HG02798 (cell line): Measurements from ENCODE around the gene AUTS2.

Source experiments
- ATAC-seq: cut with Tn5 transposase; IDR thresholded peaks from one replicate; pipeline ENCODE4 v1.9.1; 2021; ENCODE audit warnings: mild to moderate bottlenecking; ENCODE audit not compliant: unreplicated experiment, poor library complexity

AUTS2 gene

DNA sequence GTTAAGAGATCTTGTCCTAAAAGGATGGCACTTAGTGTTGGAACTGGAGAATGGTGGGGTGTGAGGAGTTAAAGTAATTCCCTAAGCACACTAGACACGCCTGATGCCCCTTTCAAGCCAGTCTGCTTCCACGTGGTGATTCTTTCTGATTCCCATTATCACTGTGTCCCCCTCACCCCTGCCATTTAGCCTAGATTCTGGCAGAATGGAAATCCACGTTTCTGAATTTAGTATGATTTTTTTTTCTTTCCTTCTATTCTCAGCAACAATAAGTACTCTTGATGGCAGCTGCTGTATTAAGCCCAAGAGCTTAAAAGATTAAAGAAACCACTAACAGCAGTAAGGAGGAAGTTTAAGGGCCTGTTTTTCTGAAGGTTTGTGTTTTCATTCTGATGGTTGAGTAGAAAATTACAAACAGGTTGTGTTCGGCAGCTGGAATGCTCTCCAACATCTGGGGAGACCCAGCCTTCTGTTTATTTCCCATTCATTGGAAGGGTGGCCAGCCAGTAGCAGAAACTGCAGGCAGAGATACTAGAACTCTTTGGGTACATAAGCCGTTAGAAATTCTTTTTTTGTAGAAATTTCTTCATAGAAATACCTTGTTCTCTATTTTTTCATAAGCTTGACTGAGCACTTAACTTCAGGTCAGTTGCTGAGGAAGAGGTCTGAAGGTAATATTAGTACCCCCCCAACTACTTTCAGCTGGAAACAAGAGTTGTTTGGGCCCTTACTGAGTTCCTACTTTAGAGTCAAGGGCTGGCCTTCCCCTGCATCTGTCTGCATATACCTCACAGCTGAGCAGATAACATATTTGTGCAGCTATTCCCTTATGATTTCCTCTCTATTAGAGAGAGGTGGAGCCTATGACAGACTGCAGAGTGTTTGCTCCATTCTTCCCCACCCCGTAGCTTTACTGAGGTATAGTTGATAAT, 355.1 kb downstream of the AUTS2 start:
- no peak for ATAC-seq

DNA sequence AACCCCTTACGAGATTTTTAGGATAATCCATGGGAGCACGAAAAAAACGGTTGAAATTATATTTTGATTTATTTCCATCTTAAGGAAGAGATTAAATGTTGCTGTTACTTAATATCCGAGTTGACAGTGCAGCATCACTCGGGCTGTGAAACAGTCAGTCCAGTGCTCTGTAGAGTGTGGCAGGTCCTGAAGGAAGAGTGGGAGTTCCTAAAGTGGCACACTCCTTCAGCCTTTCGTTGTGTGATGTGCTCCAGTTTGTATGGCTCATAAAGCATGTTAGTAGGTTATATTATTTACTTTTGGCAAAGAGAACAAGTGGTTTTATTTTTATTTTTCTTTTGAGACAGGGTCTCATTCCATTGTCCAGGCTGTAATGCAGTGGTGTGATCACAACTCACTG, 358.3 kb downstream of the AUTS2 start:
- no peak for ATAC-seq

DNA sequence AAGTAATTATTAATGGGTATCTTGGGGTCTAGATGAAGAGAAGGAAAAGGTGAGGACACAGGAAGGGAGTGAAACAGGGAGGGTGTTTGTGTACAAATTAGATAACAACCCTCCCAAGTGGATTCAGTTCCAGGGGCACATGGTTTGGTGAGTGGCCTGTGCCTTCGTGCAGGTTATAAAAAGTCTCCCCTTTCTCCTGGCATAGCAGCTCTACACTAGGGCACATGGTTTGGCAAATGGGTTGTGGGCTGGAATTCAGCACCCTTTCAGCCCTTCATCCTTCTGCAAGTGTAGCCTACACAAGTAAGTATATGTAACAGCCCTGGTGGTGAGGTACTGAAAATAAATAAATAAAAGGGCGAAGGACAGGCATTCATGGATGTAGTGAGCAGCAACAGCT, 359.4 kb downstream of the AUTS2 start:
- ATAC-seq = no peak

- no peak for ATAC-seq
These were observed 361.7 kb downstream of the AUTS2 start for GRCh38 chr7:69959789-69960499.

- no peak for ATAC-seq
These were observed 363.2 kb downstream of the AUTS2 start for GRCh38 chr7:69961436-69961835.

- ATAC-seq = peak; percentile 49
These were observed 364.2 kb downstream of the AUTS2 start for GRCh38 chr7:69962186-69963065.

GRCh38 chr7:69963393-69963792, 365.1 kb downstream of the AUTS2 start:
- no peak for ATAC-seq

GRCh38 chr7:69966766-69967591, 368.7 kb downstream of the AUTS2 start:
- ATAC-seq = no peak

DNA sequence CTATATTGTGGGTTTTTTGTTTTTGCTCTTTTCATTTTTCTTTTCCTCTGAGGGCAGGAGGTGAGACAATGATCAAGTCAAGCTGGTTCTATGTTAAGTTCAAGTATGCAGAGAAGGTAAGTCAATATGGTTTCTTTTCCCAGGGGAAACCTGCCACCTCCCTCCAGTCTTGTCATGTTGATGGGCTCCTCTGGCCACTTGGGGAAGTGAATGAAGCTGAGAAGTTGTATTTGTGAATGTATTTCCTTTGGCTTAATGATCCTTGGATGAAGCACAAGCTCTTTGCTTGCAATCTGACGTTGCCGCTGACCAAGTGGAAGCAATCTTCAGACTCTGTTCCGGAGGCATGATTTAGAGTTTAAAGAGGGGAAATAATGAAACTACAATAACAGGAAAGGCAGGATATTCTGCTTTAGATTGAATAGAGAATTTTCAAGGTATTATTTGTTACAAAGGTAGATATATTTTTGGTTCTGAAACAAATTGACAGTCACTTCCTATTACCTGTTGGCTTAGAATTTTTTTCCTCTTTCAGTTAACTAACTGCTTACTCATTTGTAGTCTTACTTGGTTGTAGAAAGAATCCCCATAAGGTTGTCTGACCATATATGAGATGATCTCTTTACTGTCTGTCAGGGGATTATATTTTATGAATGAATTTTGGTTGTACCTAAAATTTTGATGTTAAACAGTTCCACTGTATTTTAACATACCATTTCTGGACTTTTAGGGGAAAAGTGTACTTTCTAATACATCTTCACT, 369.6 kb downstream of the AUTS2 start:
- no peak for ATAC-seq

GRCh38 chr7:69968969-69969556, 370.8 kb downstream of the AUTS2 start:
- no peak for ATAC-seq

DNA sequence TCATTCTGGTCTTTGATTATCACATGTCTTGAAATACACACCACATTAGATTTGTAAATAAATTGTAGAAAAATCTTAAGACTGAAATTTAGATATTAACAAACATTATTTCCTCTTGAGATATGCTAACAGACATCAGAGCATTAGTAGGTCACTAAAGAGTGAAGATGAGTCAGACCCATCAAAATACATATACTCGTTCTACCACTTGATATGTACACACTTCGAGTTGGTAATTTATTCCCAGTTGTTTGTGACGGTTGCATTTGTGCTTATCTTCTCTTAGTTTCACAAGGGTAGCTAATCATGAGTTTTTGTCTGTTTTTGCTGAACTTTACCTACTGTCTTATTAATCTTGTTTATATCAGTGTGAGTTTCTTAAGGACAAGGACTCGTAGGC, 383.4 kb downstream of the AUTS2 start:
- no peak for ATAC-seq

DNA sequence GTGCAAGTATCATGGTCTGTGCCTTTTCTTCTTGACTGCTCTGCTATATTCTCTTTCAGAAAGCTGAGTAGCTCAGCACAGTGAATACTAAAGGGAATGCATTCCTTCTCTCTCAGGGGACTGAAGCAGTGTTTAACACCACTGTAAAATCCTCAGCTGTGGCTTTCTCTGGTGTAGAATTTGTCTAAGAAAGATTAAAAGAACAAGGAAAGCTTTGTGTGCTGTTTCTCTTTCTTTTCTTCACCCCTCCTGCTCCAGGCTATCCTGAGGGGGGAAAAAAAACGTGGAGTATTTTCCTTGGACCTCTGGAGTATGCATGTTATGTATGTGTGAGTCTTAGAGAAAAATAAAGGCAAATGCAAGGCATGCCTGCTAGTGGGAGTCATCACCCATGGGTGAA, 383.9 kb downstream of the AUTS2 start:
- no peak for ATAC-seq

- no peak for ATAC-seq
These were observed 391.3 kb downstream of the AUTS2 start for GRCh38 chr7:69989551-69989950.

DNA sequence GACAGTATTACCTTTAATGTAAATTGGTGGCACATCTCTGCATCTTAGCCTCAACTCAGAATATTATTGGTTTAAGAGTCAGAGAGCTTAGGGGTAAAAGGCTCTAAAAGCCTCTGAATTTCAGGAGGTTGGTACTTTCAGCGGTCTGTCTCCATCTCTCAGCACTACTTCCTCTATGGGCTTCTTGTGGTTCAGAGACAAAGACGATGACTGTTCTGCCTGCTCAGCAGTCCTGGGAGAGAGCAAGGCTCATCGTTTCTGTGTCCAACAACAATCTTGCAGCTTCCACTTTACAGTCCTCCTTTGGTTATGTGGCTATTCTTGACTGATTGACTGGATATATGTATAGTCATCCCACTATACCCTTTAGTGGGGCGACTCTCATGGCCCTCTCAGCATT, 394.7 kb downstream of the AUTS2 start:
- ATAC-seq = peak; percentile 36

DNA sequence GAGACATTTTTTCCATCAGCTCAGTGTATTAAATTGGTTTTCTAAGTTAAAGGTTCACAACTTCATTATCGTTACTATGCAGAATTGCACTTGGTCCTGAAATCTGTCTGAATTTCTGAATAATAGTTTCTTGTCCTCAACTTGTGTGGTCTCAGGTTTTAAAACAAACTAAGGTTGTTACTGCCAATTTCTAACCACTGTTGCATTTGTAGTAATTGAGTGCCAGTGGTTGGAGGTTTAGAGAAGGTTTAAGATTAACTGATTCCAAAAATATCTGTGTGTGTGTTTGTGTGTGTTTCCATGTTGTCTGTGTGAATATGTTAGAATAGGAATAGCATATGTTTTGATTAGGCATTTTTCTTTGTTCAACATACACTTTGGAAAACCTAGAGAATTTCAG, 395.9 kb downstream of the AUTS2 start:
- no peak for ATAC-seq

- ATAC-seq = no peak
These were observed 396.7 kb downstream of the AUTS2 start for GRCh38 chr7:69994886-69995542.

- no peak for ATAC-seq
These were observed 397.8 kb downstream of the AUTS2 start for GRCh38 chr7:69996121-69996520.

GRCh38 chr7:70000737-70001348, 402.6 kb downstream of the AUTS2 start:
- ATAC-seq = no peak
